Cardiac muscle cell (in vitro differentiated cells and primary cell): ENCODE data around the gene SIRPA. TPM values are rescaled to one million over a fixed set of nuclear protein-coding genes. Genes with fewer than 3 reads are reported as not detected.

Experiments
- DNase-seq, 2 donors: peaks; one replicate each; pipeline versions ENCODE4 v3.0.0 to v3.0.0-alpha.2; 2010 to 2017; ENCODE audit warnings: low read depth in 1 of 2, low spot score in 1 of 2
- H3K27ac ChIP-seq: fragments of 200-600 bp; sonication (generic); 2 replicates; pipeline ENCODE4 v1.5.1; 2016
- H3K27me3 ChIP-seq: fragments of 200-600 bp; sonication (generic); 2 replicates; pipeline ENCODE4 v1.6.0; 2016; ENCODE audit warnings: control low read depth
- H3K36me3 ChIP-seq: fragments of 200-600 bp; sonication (generic); 2 replicates; pipeline ENCODE4 v1.5.1; 2016; ENCODE audit warnings: control low read depth
- H3K4me1 ChIP-seq: fragments of 200-600 bp; sonication (generic); 2 replicates; pipeline ENCODE4 v1.8.1; 2017; ENCODE audit warnings: low read depth, mild to moderate bottlenecking, mixed run types
- H3K4me3 ChIP-seq: fragments of 200-600 bp; sonication (generic); 2 replicates; pipeline ENCODE4 v1.5.1; 2016; ENCODE audit warnings: mild to moderate bottlenecking
- H3K9me3 ChIP-seq: fragments of 200-600 bp; sonication (generic); 2 replicates; pipeline ENCODE4 v1.5.1; 2017; ENCODE audit warnings: low read depth, mild to moderate bottlenecking, control low read depth
- polyA plus RNA-seq: library from polyadenylated mRNA; unstranded; fragments of >200 nt; fragmentation: Nextera tagmentation; extraction: Ambion mirVana; gene quantifications from 2 replicates; pipeline ENCODE4 v1.2.1, GENCODE V29; 2016
- total RNA-seq: library from RNA; depleted of rRNA; stranded (reverse); fragments of >200 nt; gene quantifications from 2 replicates; pipeline ENCODE4 v1.2.3, GENCODE V29; 2016
- TF ChIP-seq, protein P1 (sequence below): IDR thresholded peaks from 2 replicates; pipeline ENCODE4 v1.5.1; 2012; ENCODE audit warnings: low read depth, mild to moderate bottlenecking, low read length

Gene SIRPA
- total and polyA plus RNA-seq, 2 experiments from 2014 or later: 42.9 to 43.0 TPM

DNA sequence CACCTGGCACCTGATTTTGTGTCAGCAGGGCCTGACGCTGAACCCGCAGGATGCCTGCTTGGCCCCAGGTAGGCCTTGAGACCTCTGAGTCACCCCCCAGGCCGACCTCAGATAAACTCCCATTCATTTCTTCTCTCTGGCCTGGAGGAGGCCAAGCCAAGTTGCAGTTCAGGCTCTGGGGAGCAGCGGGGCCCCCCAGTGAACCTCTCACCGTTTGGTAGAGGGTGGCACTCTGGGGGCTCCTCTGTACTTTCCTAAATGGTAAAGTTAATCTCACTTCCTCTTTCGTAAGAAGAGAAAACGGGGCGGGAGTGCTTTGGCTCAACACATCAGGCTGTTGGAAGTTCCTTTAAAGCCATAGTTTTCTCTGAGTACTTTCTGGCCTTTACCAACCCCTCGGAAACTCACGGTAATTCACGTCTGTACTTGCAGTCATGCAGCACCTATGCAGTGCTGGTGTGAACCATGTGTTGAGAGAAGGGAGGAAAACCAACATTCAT is 2.8 kb downstream of the SIRPA start:
- Histone ChIP-seq H3K4me3 (no peak overlapping the region), H3K27ac (no peak overlapping the region), H3K27me3 (no peaks in the 10 kb centered on the region), H3K9me3 (no peaks in the 10 kb centered on the region), H3K4me1 (peaks cover 30% of the 10 kb centered on the region), H3K36me3 (no peaks in the 10 kb centered on the region)
- TF ChIP-seq, protein P1, sequence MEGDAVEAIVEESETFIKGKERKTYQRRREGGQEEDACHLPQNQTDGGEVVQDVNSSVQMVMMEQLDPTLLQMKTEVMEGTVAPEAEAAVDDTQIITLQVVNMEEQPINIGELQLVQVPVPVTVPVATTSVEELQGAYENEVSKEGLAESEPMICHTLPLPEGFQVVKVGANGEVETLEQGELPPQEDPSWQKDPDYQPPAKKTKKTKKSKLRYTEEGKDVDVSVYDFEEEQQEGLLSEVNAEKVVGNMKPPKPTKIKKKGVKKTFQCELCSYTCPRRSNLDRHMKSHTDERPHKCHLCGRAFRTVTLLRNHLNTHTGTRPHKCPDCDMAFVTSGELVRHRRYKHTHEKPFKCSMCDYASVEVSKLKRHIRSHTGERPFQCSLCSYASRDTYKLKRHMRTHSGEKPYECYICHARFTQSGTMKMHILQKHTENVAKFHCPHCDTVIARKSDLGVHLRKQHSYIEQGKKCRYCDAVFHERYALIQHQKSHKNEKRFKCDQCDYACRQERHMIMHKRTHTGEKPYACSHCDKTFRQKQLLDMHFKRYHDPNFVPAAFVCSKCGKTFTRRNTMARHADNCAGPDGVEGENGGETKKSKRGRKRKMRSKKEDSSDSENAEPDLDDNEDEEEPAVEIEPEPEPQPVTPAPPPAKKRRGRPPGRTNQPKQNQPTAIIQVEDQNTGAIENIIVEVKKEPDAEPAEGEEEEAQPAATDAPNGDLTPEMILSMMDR: no peak
- DNase-seq: peak in 1 of 2 donors; percentile 64

DNA sequence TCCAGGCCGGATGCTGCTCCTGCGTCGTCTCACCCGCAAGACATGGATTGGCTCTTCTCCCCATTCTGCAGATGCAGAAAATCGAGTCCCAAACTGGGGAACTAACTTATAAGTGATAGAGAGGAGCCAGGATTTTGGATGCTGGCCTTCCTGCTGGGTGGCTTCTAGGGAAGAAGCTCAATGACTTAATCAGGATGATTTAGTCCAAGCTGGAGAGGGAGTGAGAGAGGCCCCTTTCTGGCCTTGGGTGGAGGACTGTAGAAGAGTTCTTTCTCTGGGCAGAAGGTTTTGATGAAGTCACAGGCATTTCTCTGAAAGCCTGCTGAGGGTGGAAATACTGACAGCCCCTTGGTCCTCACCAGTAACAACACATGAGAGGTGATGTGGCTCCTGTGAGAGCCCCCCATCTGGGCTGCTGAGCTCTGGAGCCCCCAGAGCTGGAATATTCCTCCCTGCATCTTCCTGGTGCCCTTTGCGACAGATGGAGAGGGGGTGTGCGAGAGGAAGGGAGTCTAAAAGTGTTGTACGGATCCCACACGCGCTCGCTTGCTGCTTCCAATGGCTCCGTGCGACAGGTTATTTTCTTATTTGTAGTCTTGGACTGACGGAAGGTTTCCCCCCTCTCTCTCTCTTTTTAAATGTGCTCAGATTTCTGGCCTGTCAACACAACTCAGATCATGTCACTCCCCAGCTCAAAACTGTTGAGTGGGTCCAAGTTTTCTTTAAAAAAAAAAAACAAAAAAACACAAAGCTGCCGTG is 3.5 kb downstream of the SIRPA start:
- TF ChIP-seq, protein P1: no peak
- Histone ChIP-seq H3K9me3 (no peaks in the 10 kb centered on the region), H3K36me3 (no peaks in the 10 kb centered on the region), H3K4me1 (peaks cover 25% of the 10 kb centered on the region), H3K27me3 (no peaks in the 10 kb centered on the region), H3K27ac (peak overlapping the region; percentile 69), H3K4me3 (no peak overlapping the region)
- DNase-seq: peak in 1 of 2 donors; percentile 21

DNA sequence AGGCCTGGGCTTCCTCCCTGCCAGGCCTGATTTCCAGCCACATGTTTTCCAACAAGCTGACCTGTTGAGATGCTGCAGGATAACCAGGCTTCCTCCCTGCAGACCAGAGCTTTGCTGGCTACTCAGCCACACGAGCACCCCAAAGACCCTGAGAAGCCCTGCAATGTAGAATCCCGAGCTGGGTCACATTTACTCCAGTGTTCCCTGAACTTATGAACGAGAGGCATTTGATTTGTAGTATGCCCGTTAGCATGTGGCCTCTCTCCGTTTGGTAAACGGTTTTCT is 4.0 kb downstream of the SIRPA start:
- TF ChIP-seq, protein P1: no peak

DNA sequence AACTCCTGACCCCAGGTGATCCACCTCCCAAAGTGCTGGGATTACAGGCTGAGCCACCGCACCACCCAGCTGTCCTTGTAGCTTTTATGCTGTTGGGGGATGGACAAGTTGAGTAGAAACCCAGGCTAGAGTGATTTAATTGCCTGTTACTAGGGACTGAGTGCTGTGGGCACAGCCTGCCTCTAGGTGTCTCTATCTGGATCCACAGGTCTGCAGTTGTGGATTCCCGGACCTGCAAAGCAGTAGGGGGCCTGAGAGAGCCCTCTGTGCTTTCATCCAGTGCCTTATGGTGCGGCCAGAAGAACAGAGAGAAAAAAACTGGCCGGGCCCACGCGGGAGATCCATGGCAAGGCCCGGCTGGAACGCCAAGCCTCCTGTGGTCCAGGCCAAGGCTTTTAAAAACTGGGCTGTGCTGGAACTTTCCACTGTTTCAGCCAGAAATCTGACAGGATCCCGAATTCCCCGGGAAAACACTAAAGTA is 5.2 kb downstream of the SIRPA start:
- no peak overlapping the region for H3K4me3 ChIP-seq
- peaks cover 25% of the 10 kb centered on the region for H3K4me1 ChIP-seq
- H3K36me3 ChIP-seq: no peaks in the 10 kb centered on the region
- peak overlapping the region; percentile 37 for H3K27ac ChIP-seq
- peak; percentile 82 to 84 for DNase-seq
- H3K9me3 ChIP-seq: no peaks in the 10 kb centered on the region
- H3K27me3 ChIP-seq: no peaks in the 10 kb centered on the region
- TF ChIP-seq, protein P1: peak; percentile 82

More for the DNA sequence above, 4.0 kb downstream of the SIRPA start:
- Histone ChIP-seq H3K4me1 (peaks cover 25% of the 10 kb centered on the region), H3K36me3 (no peaks in the 10 kb centered on the region), H3K9me3 (no peaks in the 10 kb centered on the region), H3K4me3 (no peak overlapping the region), H3K27me3 (no peaks in the 10 kb centered on the region), H3K27ac (peak overlapping the region; percentile 69)
- DNase-seq: no peak

DNA sequence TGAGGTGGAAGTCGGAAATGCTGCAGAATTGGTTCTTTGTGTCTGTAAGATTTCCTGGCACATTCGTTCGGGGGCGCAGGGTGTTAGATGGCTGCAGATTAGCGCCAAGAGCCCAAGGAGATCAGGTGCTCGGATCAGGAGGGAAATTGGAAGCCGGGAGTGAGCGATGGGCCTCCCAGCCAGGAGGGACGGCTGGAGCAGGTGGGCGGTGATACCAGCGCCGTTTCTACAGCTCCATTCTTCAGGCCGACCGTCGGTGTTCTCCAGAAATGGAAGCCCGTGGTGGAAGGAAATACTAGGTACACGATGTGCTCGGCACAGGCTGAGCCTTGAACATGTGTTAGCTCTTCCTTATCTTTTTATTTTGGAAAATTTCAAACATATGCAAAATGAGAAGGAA is 6.5 kb downstream of the SIRPA start:
- DNase-seq: no peak
- Histone ChIP-seq H3K9me3 (no peaks in the 10 kb centered on the region), H3K27me3 (no peaks in the 10 kb centered on the region), H3K27ac (no peak overlapping the region), H3K36me3 (peaks cover 3% of the 10 kb centered on the region), H3K4me3 (no peak overlapping the region), H3K4me1 (peaks cover 21% of the 10 kb centered on the region)
- TF ChIP-seq, protein P1: no peak
